WTC11 (cell line): Measurements from ENCODE around the gene ENOX2. TPM values are rescaled to one million over a fixed set of nuclear protein-coding genes. Genes with fewer than 3 reads are reported as not detected.
"Not testable (repeated sequence)": the region's sequence is repeated elsewhere in the genome, so short reads cannot be mapped to it uniquely, and the experiment has no call there.

Experiments used
- ATAC-seq: fragments of 200-7000 bp; cut with Tn5 transposase; 2 replicates; pipeline ENCODE4 v1.10.0; 2021; ENCODE audit warnings: mild to moderate bottlenecking, moderate library complexity
- CTCF ChIA-PET: fragments of 300-600 bp; sonication (Branson Sonifier 250); formaldehyde crosslinking; loops from one replicate; lab custom pipeline; 2021; ENCODE audit warnings: antibody characterized with exemption; lab: Charles Lee
- POLR2A ChIA-PET: fragments of 350-600 bp; sonication (Branson Sonifier 250); formaldehyde crosslinking; loops from one replicate; lab custom pipeline; 2021; ENCODE audit warnings: antibody characterized with exemption; lab: Charles Lee
- DNase-seq: peaks from one replicate; pipeline ENCODE4 v3.0.0; 2021; ENCODE audit warnings: low spot score
- H3K27ac Mint-ChIP-seq: 2 replicates; pipeline ENCODE4 v1.8.0; 2021; ENCODE audit warnings: mixed read lengths
- H3K27me3 Mint-ChIP-seq: 2 replicates; pipeline ENCODE4 v1.8.0; 2021; ENCODE audit warnings: low read depth, mild to moderate bottlenecking, moderate library complexity, mixed read lengths
- H3K36me3 Mint-ChIP-seq: 2 replicates; pipeline ENCODE4 v1.8.0; 2021; ENCODE audit warnings: mixed read lengths
- H3K4me1 Mint-ChIP-seq: 2 replicates; pipeline ENCODE4 v1.8.0; 2022; ENCODE audit warnings: mixed read lengths
- H3K4me3 Mint-ChIP-seq: 2 replicates; pipeline ENCODE4 v1.8.0; 2021; ENCODE audit warnings: mild to moderate bottlenecking, moderate library complexity, mixed read lengths
- H3K9me3 Mint-ChIP-seq: 2 replicates; pipeline ENCODE4 v1.8.0; 2021; ENCODE audit warnings: mixed read lengths
- ATF1 ChIP-seq: sonication (generic); formaldehyde crosslinking; IDR thresholded peaks from 2 replicates; pipeline ENCODE4 v1.8.1; 2023; ENCODE audit warnings: mild to moderate bottlenecking, moderate library complexity, missing genetic modification reagents
- ATF6 ChIP-seq: sonication (generic); formaldehyde crosslinking; IDR thresholded peaks from 2 replicates; pipeline ENCODE4 v1.8.1; 2023; ENCODE audit warnings: mild to moderate bottlenecking, missing genetic modification reagents
- CBFB ChIP-seq: sonication (generic); formaldehyde crosslinking; IDR thresholded peaks from 2 replicates; pipeline ENCODE4 v1.8.1; 2022; ENCODE audit warnings: mild to moderate bottlenecking, low read depth, missing genetic modification reagents
- EMX1 ChIP-seq: fragments of 250-450 bp; sonication (Bioruptor Pico); IDR thresholded peaks from 2 replicates; pipeline ENCODE4 v1.8.0; 2021; ENCODE audit warnings: mild to moderate bottlenecking
- FOXJ3 ChIP-seq: sonication (generic); formaldehyde crosslinking; IDR thresholded peaks from 2 replicates; pipeline ENCODE4 v1.9.0; 2021; ENCODE audit warnings: missing genetic modification reagents, mild to moderate bottlenecking, borderline replicate concordance
- MAX ChIP-seq: sonication (generic); formaldehyde crosslinking; IDR thresholded peaks from 2 replicates; pipeline ENCODE4 v1.8.0; 2022; ENCODE audit warnings: mild to moderate bottlenecking, missing genetic modification reagents
- NFATC4 ChIP-seq: fragments of 250-450 bp; sonication (Bioruptor Pico); IDR thresholded peaks from 2 replicates; pipeline ENCODE4 v1.9.0; 2021; ENCODE audit warnings: mild to moderate bottlenecking
- RELA ChIP-seq: sonication (generic); formaldehyde crosslinking; IDR thresholded peaks from 2 replicates; pipeline ENCODE4 v1.8.1; 2022; ENCODE audit warnings: missing genetic modification reagents, mild to moderate bottlenecking, borderline replicate concordance
- USF2 ChIP-seq: sonication (generic); formaldehyde crosslinking; IDR thresholded peaks from 2 replicates; pipeline ENCODE4 v1.8.1; 2023; ENCODE audit warnings: mild to moderate bottlenecking, missing genetic modification reagents, moderate library complexity
- ZNF232 ChIP-seq: sonication (generic); formaldehyde crosslinking; IDR thresholded peaks from 2 replicates; pipeline ENCODE4 v1.8.0; 2022; ENCODE audit warnings: mild to moderate bottlenecking, missing genetic modification reagents
- ZNF396 ChIP-seq: fragments of 250-450 bp; sonication (Bioruptor Pico); IDR thresholded peaks from 2 replicates; pipeline ENCODE4 v1.8.0; 2021; ENCODE audit warnings: mild to moderate bottlenecking, moderate library complexity, borderline replicate concordance
- ZNF512 ChIP-seq: sonication (generic); formaldehyde crosslinking; IDR thresholded peaks from 2 replicates; pipeline ENCODE4 v1.8.1; 2022; ENCODE audit warnings: missing genetic modification reagents, borderline replicate concordance
- total RNA-seq: library from RNA; stranded (reverse); gene quantifications from 3 replicates; pipeline ENCODE4 v1.2.3, GENCODE V29; 2021

The ENOX2 gene
- total RNA-seq, 1 experiment from 2014 or later: 13.8 TPM

GRCh38 chrX:130709178-130709577, 193.8 kb downstream of the ENOX2 start:
- POLR2A ChIA-PET, H3K27ac Mint-ChIP-seq, H3K9me3 Mint-ChIP-seq, H3K4me3 Mint-ChIP-seq, H3K27me3 Mint-ChIP-seq, ATAC-seq, DNase-seq, H3K36me3 Mint-ChIP-seq, CTCF ChIA-PET: not testable (repeated sequence)
- H3K4me1 Mint-ChIP-seq: peaks cover 19% of the 10 kb centered on the region

- CTCF ChIA-PET: no interaction called here
- POLR2A ChIA-PET: no interaction called here
- TF ChIP-seq USF2 (CRISPR knock-in tag): no peak
- no peaks in the 10 kb centered on the region for H3K27me3 Mint-ChIP-seq
- H3K4me3 Mint-ChIP-seq: no peak overlapping the region
- H3K9me3 Mint-ChIP-seq: no peaks in the 10 kb centered on the region
- ATAC-seq (no peak), DNase-seq (no peak)
- H3K27ac Mint-ChIP-seq: no peak overlapping the region
- H3K36me3 Mint-ChIP-seq: no peaks in the 10 kb centered on the region
- peaks cover 6% of the 10 kb centered on the region for H3K4me1 Mint-ChIP-seq
Measured at GRCh38 chrX:130705591-130705990, 197.4 kb downstream of the ENOX2 start.

GRCh38 chrX:130704053-130705038, 198.7 kb downstream of the ENOX2 start:
- no peak for ATAC-seq
- Mint-ChIP-seq H3K4me3 (no peak overlapping the region), H3K36me3 (no peaks in the 10 kb centered on the region), H3K27me3 (no peaks in the 10 kb centered on the region)
- no peak for DNase-seq
- ChIA-PET CTCF (no interaction called here), POLR2A (no interaction called here)
- TF ChIP-seq EMX1 (CRISPR knock-in tag) (no peak), USF2 (CRISPR knock-in tag) (no peak), RELA (CRISPR knock-in tag) (no peak), ZNF512 (no peak), MAX (CRISPR knock-in tag) (no peak), FOXJ3 (no peak), CBFB (CRISPR knock-in tag) (no peak), ATF6 (CRISPR knock-in tag) (no peak), ZNF396 (no peak), NFATC4 (CRISPR knock-in tag) (no peak), ATF1 (CRISPR knock-in tag) (no peak), ZNF232 (CRISPR knock-in tag) (no peak)
- TF ChIP-seq, all 79 proteins: peak for 0
- Mint-ChIP-seq H3K4me1 (peaks cover 6% of the 10 kb centered on the region), H3K27ac (no peak overlapping the region), H3K9me3 (no peaks in the 10 kb centered on the region)
